HG03571 (cell line): Measurements from ENCODE around the gene SETMAR.
"Not testable (repeated sequence)": the region's sequence is repeated elsewhere in the genome, so short reads cannot be mapped to it uniquely, and the experiment has no call there.

Source experiments
- ATAC-seq: cut with Tn5 transposase; IDR thresholded peaks from one replicate; pipeline ENCODE4 v1.9.1; 2021; ENCODE audit not compliant: unreplicated experiment

Gene SETMAR

DNA sequence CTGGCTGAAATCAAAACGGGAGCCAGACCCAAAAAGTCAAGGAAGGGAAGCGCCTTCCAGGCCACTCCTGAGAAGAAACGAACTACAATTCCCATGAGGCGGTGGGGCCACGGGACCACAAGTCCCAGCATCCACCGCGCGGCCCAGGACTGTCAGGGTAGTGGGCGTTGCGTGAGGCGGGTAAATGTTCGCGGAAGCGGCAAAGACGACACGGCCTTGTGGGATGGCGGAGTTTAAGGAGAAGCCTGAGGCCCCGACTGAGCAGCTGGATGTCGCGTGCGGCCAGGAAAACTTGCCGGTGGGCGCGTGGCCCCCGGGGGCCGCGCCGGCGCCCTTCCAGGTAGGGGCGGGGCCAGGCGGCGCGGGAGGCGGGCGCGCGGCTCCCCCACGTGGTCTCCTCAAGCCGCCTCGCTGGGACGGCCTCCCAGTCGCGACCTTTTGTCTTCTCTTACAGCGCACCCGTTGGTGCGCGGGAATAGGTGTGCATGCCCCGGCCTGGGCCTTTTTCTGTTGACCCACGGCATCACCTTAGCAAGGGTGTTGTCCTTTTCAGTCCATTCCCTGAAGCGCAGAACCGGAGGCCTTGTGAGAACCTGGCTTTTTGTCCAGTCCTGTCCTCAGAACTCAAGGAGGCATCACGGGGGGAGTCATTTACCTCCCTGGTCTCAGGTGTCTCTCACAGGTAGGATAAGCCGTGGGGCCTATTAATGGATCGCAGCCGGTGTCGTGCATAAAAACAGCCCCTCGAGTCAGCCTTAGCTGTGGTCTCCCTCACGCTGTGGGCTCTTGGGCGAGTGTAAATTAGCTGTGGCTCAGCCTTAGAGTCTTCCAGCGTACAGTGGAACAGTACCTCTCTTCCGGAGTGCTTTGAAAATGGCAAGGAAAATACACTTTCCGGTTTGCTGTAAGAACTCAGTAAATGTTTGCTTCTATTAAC, at the start of gene SETMAR:
Gene SETMAR (plus strand): TSS at position 183 of the 937 bp plus-strand sequence. CDS start 2 bp downstream, at position 185.
- ATAC-seq = peak; percentile 98

GRCh38 chr3:4261406-4261805, 41.8 kb upstream of the SETMAR start:
- ATAC-seq = no peak

DNA sequence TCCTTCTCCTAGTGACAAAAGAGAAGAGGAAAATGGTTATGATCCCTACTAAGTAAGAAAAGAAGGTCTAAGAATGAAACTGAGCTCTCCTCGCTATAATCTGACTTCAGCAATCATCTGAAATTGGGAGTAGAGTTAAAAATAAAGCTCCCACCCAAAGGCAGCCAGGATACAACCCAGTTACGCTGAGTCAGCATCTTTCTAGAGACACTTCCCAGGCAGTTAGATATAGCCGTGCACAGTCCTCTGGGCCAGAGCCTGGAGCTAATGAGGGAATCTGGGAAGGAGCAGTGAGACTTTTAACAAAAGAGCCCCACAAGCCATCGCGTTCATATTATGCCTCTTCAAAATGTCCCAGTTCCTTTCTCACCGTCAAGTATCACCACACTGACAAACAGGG, 39.1 kb upstream of the SETMAR start:
- ATAC-seq = no peak

GRCh38 chr3:4270720-4271119, 32.4 kb upstream of the SETMAR start:
- ATAC-seq = peak; percentile 80

DNA sequence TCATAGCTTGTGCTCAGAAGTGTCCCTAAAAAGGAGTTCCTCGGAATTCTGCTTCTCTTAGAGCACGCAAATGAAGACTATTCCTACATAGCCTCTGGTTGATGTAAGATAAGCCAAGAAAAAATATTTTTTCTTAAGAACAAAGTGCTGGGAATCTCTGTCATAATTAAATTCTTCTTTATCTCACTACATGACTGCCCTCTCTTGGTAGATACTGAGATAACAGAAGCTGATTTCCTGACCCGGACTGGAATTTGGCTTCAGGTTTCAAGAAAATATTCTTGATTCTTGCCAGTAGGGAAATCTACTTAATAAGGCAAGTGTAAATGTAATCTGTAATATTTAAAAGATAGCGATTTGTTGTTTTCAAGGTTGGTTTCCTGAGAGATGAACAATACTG, 31.3 kb upstream of the SETMAR start:
- ATAC-seq = no peak

DNA sequence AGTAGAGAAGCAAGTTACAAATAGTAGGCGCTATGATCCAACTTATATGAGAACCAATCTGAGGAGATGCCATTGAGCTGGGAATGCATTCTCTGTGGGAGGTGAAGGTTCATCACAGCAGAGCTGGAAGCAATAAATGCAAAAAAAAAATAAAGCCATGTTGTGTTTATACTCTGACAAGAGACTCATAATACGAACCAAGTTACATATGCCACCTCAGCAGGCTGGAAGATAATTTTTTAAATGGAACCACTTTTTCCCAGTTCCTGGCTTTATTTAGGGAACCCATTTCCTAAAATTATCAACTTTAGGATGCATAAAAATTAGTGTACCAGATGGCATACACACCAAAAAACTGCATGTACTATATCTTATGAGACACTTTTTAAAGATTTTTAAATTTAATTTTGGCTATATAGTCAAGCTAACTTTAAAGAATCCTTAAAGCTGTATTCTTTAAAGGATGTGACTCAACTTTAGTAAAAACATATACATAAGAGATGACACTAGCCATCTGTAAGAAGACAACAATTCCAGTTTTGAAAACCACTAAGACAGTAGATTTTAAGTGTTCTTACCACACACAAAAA, 23.6 kb upstream of the SETMAR start:
- ATAC-seq = no peak

DNA sequence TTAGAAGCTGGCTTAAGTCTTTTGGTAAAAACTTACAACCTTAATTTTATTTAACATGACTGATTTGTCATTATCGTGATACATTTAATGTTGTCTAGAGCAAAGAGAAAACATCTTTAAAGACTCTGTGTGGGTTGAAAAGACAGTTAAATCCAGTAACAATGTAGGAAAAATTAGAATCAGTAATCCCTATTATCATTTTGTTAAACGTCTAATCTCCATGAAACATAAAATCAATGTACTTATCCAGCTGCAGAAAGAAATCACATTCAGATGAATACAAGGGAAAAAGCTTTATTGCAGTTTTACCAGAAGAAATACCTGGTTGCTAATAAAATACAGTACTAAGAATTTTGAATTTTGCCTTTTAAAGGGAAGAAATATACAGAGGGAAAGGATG, 21.2 kb upstream of the SETMAR start:
- no peak for ATAC-seq

DNA sequence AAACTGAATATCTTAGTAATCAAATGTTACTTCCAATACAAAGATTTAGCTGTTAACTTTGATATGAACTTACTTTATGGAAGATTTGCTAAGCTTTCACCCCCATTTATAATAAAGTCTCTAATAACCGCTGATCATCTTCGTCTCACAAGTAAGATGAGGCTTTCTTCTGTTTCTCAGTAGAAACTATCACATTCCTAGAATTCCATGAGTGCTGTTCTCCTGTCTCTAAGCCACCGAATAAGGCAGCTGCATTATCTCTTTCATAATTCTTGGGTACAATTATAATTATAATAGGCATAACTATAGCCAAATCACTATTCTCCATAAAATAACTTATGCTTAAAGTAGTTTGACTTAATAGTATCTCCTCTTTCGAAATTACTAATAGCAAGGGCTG, 18.3 kb upstream of the SETMAR start:
- no peak for ATAC-seq

DNA sequence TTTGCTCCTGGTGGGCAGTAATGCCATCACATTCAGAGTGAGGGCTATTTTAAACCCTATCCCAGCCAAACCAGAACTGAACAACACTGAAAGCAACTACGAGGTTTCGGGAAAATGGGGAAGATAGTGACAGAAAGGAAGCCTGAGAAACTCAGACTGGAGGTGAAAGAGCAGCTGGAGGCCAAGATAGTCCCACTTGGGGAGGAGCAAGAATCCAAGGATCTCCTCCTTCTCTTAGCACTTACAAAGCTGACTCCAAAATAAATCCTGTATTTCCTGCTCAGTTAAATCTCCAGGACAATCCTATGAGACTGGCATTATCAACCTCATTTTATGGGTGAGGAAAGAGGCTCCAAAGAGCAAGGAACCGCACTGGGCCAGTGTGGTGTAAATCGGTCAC, 14.1 kb upstream of the SETMAR start:
- ATAC-seq = no peak

- peak; percentile 68 for ATAC-seq
These were observed 12.8 kb upstream of the SETMAR start for GRCh38 chr3:4290272-4290893.

- no peak for ATAC-seq
These were observed 10.9 kb upstream of the SETMAR start for GRCh38 chr3:4292301-4292700.

GRCh38 chr3:4294616-4295327, 8.4 kb upstream of the SETMAR start:
- no peak for ATAC-seq

- ATAC-seq = not testable (repeated sequence)
These were observed 6.7 kb upstream of the SETMAR start for GRCh38 chr3:4296454-4296853.

GRCh38 chr3:4297486-4297885, 5.7 kb upstream of the SETMAR start:
- ATAC-seq = no peak

DNA sequence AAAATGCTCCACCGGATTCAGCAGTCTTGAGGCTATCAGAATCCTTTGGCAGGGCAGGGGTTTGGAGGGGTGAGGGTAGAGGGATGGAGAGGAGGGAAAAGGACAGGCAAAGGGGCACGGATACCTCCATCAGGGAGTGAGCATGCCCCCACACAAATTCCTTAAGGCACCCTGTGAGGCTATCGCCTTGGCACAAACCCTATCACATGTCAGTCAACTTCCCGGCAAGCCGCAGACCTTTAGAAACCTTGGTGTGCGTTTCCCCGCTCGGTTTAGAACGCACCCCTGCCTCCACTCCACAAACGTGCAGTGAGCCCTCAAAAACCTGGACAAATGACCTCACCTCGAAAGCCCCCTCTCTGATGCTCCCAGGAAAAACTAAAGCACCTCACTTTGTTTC, 422 bp upstream of the SETMAR start:
- ATAC-seq = no peak

DNA sequence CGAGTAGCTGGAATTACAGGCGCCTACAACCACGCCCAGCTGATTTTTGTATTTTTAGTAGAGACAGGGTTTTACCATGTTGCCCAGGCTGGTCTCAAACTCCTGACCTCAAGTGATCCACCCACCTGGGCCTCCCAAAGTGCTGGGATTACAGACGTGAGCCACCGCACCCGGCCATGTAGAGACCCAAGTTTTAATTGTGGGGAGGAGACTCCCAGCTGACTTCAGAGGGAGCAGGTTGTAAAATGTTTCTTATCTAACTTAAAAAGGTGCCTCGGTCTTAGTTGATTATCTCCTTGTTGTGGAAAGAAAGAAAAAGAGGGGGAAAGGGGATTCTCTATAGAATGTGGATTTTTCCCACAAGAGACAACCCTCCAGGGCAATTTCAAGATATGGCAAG, 2.0 kb downstream of the SETMAR start:
- ATAC-seq = not testable (repeated sequence)

DNA sequence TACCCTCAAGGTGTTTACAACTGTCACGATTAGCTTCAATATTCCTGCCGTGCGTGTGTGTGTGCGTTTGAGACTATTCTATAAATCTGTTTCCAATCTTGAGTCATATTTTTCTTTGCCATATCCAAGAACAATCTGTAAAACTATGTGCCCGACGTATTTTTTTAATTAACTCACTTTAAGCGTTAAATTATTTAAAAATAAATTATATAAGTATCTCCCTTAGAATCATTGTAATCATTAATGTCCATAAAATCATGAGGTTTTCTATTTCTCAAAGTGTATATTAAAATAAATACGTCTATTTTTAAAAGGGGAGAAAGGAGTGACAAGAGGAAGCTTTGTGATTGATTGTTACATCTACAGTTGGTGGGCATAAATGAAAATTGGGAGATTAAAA, 2.9 kb downstream of the SETMAR start:
- ATAC-seq = no peak

GRCh38 chr3:4306860-4307259, 3.7 kb downstream of the SETMAR start:
- no peak for ATAC-seq

DNA sequence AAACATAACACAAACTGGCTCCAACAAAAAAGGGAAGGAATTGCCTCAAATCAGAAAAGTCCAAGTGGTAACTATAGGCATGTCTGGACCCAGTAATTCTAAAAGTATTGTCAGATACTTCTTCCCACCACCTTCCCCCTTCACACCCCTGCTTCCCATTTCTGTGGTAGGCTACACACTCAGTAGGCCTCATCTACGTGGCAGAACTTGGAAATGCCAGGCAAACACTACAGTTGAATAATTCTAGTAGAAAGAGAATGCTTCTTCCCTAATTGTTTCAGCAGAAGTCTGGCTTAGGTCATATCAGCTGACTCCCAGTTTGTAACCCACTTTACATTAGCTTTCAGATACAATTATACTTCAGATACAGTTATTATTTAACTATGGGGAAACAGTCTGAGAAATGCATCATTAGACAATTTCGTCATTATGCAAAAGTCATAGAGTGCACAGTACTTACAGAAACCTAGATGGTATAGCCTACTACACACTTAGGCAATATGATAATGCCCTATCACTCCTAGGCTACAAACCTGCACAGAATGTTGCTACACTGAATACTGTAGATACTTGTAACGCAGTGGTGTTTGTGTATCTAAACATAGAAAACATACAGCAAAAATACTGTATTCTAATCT, 6.4 kb downstream of the SETMAR start:
- ATAC-seq = no peak

GRCh38 chr3:4310971-4311370, 7.8 kb downstream of the SETMAR start:
- no peak for ATAC-seq

- no peak for ATAC-seq
These were observed 8.3 kb downstream of the SETMAR start for GRCh38 chr3:4311496-4311895.
